Stimulated activated CD4-positive, alpha-beta T cell treated with anti-CD3 and anti-CD28 coated beads, Interleukin-4, amount 100 ng/mL, for 1 hour (primary cell): Measurements from ENCODE around the gene SNAP29.
"Not testable (repeated sequence)": the region's sequence is repeated elsewhere in the genome, so short reads cannot be mapped to it uniquely, and the experiment has no call there.

ENCODE experiments used
- DNase-seq: peaks from one replicate; pipeline ENCODE4 v3.0.0-alpha.2; 2020

Gene SNAP29

DNA sequence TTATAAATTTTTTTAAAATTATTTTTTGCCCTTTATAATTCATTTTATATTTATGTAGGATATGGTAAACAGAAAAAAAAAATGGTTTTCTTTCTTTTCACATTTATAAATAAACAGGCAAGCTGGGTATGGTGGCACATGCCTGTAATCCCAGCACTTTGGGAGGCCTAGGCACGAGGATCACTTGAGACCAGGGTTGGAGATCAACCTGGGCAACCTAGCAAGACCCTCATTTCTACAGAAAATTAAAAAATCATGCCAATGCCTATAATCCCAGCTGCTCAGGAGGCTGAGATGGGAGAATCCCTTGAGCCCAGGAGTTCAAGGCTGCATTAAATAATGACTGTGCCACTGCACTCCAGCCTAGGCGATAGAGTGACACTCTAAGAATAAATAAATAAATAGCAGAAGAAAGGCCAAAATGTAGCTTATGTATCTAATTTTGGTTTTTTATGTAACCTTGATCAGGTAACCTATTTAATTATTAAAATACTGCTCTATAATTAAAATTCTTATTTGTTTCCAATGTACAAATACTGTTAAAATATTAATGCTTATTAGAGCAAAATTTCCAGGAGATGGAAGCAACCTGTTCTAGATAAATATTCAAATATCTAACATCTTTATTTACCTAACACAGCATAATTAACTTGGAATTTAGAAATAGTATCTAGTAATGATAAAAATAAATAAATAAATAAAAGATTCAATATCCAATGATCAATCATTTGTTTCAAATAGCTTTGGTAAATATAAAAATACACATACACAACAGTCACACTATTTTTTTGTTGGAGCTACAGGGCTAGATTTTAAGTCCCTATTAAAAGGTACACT, 21.6 kb upstream of the SNAP29 start:
- DNase-seq: no peak

DNA sequence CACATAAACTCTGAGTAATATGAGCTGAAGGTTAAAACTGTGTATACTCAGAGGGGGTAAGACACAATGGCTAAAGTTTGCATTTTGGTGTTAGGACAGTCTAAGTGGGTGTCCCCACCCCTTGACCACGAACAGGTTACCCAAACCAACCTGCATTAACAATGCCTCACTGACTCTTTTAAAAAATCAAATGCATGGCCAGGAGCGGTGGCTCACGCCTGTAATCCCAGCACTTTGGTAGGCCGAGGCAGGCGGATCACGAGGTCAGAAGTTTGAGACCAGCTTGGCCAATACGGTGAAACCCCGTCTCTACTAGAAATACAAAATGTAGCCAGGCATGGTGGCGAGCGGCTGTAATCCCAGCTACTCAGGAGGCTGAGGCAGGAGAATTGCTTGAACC, 19.5 kb upstream of the SNAP29 start:
- DNase-seq: not testable (repeated sequence)

DNA sequence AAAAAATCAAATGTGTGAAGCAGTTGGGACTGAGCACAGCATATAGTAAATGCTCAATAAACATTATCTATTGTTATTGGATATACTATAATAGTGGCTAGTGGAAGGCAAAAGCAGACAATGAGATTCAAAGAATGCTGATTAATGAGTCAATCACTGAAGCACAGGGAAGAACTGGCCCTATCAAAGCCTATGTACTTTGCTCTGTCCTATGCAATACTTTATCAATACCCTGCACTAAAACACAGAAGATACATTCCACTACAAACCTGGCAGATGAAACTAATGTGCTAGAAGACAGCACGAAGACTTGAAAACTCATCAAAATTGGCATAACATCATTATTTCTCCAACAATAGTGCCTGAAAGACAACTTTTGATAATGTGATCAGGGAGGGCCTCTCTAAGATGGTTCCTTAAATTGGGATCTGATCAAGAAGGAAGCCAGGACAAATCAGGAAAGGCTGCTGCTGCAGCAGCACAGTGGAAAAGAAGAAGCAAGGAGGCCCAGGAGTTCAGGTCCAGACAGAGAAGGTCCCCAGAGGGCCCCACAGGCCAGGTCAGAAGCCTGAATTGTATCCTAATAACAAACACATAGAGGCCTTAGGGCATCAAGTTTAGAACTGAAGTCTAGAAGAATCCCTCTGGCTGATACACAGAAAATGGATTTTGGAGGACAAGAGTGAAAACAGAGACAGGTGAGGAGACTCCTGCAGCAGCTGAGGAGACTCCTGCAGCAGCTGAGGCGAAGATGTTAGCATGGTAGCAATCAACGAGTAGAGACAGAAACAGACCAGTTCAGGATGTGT, 18.8 kb upstream of the SNAP29 start:
- no peak for DNase-seq

GRCh38 chr22:20840646-20841371, 18.0 kb upstream of the SNAP29 start:
- peak; percentile 12 for DNase-seq

- DNase-seq: no peak
These were observed 15.3 kb upstream of the SNAP29 start for GRCh38 chr22:20843501-20843900.

DNA sequence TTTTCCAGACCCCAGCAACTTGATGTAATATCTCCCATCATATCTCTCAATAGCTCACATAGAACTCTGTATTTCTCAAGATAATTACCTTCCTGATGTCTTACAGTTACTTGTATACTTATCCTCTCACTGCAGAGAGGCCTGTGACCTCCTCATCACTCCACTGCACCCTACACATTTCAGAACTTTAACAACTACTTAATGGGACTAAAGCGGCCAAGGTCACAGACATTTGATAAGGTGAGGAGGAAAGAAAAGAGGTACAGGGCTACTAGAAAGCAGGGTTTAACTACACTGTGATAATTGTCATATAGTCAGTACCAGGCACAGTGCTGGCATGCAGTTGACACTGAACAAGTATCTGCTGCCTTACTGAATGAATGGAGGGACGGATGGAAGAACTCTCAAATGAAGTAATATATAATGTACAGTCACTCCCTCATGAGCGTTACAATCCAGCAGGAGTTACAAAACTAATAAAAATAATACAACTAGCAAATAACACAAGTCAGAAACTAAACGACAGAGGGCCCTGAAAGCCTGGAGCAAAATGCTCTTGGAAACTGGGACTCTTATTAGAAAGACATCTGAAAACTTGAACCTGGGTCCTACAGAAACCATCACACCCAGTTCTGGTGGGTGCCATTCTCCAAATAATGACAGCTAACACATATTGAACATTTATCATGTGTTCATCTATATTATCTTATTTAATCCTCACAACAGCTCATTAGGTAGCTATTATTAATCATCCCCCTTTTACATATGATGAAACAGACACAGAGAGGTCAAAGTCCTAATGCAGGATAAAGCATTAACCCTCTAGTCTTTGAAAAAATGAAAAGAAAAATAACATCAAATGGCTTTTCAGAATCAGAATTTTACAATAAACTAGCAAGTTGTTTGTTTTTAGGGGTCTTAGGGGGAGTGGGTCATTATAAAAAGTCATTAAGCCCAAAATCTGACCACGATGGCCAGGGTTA, 14.5 kb upstream of the SNAP29 start:
- no peak for DNase-seq

GRCh38 chr22:20847318-20847822, 11.4 kb upstream of the SNAP29 start:
- no peak for DNase-seq

- DNase-seq: no peak
These were observed 6.7 kb upstream of the SNAP29 start for GRCh38 chr22:20852076-20852475.

DNA sequence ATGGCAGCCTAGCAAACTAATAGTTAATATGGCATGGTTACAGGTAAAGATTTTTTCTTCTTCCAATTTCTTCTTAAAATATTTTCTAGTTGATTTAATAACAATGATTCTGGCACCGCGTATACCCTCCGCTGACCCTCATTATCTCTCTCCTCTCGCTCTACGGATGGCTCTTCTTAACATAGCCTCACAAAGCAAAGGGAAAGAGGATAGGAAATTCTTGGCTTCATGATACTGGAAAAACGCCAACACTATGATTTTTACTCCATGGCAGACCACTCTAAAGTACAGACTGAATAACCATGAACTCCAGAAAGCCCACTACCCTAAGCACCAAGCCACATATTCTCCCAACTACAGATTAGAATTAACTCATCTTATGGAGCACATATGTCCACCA, 6.3 kb upstream of the SNAP29 start:
- no peak for DNase-seq

- DNase-seq: no peak
These were observed 5.6 kb upstream of the SNAP29 start for GRCh38 chr22:20853236-20853660.

- no peak for DNase-seq
These were observed 1.6 kb upstream of the SNAP29 start for GRCh38 chr22:20857247-20857643.

- DNase-seq: peak; percentile 83
These were observed 781 bp upstream of the SNAP29 start for GRCh38 chr22:20857838-20858614.

DNA sequence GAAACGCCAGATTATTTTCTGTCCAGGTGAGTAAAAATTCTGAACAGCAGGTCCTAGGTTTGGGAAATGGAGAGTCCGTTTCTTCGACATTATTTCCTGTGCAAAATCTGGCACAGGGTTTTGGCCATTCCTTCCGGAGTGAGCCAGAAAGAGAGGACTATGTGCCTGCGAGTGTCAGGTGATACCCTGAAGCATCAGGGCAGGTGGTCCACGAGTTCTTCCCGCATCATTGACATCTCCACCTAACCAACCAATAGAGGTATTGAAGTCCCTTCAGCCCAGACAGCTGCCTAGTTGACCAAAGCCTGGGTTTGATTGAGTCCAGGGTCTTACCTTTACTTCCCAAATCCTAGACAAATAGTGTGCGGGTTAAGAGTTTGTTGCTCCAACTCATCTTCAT, 808 bp downstream of the SNAP29 start:
- no peak for DNase-seq

GRCh38 chr22:20862540-20862939, 3.7 kb downstream of the SNAP29 start:
- no peak for DNase-seq

GRCh38 chr22:20863366-20863765, 4.6 kb downstream of the SNAP29 start:
- DNase-seq: no peak

DNA sequence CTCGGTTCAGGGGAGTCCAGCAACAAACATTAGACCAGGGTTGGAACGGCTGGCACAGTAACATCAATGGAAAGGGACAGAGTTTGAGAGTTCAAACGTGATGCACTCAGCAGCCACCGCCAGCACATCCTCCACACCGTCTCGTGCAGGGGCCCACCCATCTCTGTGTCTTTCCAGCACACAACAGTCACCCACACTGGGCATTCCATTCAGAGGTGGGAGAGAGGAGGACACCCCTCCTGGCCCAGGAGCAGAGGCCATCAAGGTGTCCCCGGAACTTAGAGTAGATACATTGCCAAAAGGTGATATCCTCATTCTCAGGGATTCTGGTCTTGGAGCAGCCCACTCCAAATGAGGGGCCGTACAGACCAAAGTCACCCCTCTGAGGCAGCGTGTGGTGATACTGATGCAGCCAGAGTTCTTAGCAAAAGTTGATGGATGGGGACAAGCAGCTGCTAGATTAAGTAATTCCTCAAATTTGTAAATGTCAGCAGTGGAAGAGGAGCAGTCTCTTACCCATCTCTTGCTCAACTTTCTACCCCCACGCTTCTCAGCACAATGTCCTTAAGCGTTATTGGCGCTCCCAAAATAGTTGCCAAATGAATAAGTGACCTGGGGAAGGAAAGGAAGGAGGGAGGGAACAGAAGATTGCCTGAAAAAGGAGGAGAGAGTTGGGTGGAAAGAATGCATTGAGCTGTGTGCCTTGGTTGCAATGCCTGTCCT, 5.5 kb downstream of the SNAP29 start:
- DNase-seq: no peak

- DNase-seq: no peak
These were observed 6.5 kb downstream of the SNAP29 start for GRCh38 chr22:20865331-20865730.

DNA sequence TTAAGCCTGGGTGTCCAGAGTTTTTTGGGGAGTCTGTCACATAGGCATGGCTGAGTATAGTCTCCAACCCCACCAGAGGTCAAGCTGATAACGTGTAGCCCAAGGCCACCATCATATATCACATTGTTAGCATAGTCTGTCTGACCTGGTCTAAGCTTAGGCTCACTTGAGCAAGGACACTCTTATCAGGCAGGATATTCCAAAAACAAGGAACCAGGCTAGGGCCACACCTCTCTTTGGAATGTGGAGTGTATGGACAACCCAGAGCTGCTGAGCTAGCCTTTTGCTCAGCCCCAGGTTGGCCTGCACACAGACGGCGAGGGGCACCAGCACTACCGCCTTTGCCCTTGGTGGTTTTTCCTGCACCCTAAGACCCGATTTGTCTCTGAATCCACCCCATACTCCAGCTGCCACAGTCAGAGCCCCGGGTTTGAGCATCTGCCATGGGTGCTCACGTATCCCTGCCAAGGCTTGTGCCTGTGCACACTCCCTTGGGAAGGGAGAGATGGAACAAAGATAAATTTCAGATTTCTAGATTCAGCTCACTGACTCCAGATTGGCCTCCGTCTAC, 7.2 kb downstream of the SNAP29 start:
- DNase-seq: no peak

GRCh38 chr22:20866736-20867135, 7.9 kb downstream of the SNAP29 start:
- no peak for DNase-seq
